ENCODE results near the gene ZDHHC15. TPM values are rescaled to one million over a fixed set of nuclear protein-coding genes. Genes with fewer than 3 reads are reported as not detected.

The ZDHHC15 gene
- total and polyA plus RNA-seq, 2 experiments from 2014 or later: 2.9 to 3.9 TPM

- Histone ChIP-seq H3K27ac (no peak overlapping the region), H3K36me3 (no peaks in the 10 kb centered on the region), H3K4me1 (ENCODE audit: low read depth) (no peaks in the 10 kb centered on the region), H3K4me3 (no peak overlapping the region), H3K9me3 (ENCODE audit: low read depth) (no peaks in the 10 kb centered on the region), H3K27me3 (no peaks in the 10 kb centered on the region)
- TF ChIP-seq CTCF (IDR thresholded peaks at IDR 0.05; ENCODE audit: low read depth, low read length): no peak
- DNase-seq (ENCODE audit: low read depth in 1 of 2, low spot score in 1 of 2): no peak
Measured at GRCh38 chrX:75327607-75328006, 195.2 kb downstream of the ZDHHC15 start.

Other genes starting within 250 kb of the ZDHHC15 start
- gene UPRT, start 249.0 kb downstream of the ZDHHC15 start, total RNA-seq: 9.9 and 14.3 TPM in 2 replicates
- 10.8 and 14.0 TPM in 2 replicates for gene UPRT, start 249.0 kb downstream of the ZDHHC15 start, polyA plus RNA-seq

All from cardiac muscle cell (in vitro differentiated cells and primary cell).